Peyer's patch (tissue), 4 donors: ENCODE measurements around the gene GTPBP3. TPM values are rescaled to one million over a fixed set of nuclear protein-coding genes. Genes with fewer than 3 reads are reported as not detected.

Experiments
- DNase-seq, 3 donors: peaks; one replicate each; pipeline ENCODE4 v3.0.0-alpha.2; 2017 to 2019
- H3K27ac ChIP-seq, 4 donors: fragments of 200-600 bp; sonication (generic); one replicate each; pipeline ENCODE4 v1.5.1; 2016 to 2019
- H3K27me3 ChIP-seq, 2 donors: fragments of 200-600 bp; sonication (generic); one replicate each; pipeline ENCODE4 v1.5.1; 2019
- H3K36me3 ChIP-seq, 3 donors: fragments of 200-600 bp; sonication (generic); one replicate each; pipeline ENCODE4 v1.5.1; 2016 to 2019
- H3K4me1 ChIP-seq, 4 donors: fragments of 200-600 bp; sonication (generic); one replicate each; pipeline ENCODE4 v1.5.1; 2016 to 2019
- H3K4me3 ChIP-seq, 4 donors: fragments of 200-600 bp; sonication (generic); 1 replicate in 3 of 4; 2 replicates in 1 of 4; pipeline ENCODE4 v1.5.1; 2016 to 2019; ENCODE audit warnings: mild to moderate bottlenecking in 1 of 4
- H3K9me3 ChIP-seq, 4 donors: fragments of 200-600 bp; sonication (generic); one replicate each; pipeline ENCODE4 v1.5.1; 2016 to 2019; ENCODE audit warnings: mild to moderate bottlenecking in 1 of 4
- POLR2A ChIP-seq, 2 donors: fragments of 450-650 bp; IDR thresholded peaks; one replicate each; pipeline ENCODE4 v1.5.1; 2017; ENCODE audit warnings: antibody characterized with exemption in 2 of 2, mild to moderate bottlenecking in 2 of 2, moderate library complexity in 2 of 2
- total RNA-seq, 4 donors: library from RNA; depleted of rRNA; stranded (reverse); fragments of >200 nt; gene quantifications; one replicate each; pipeline ENCODE4 v1.1.0, GENCODE V29; 2016
- TF ChIP-seq, protein P1 (sequence below), 6 experiments: fragments of 450-650 bp in 4 of 6; fragments of 200-600 bp in 2 of 6; sonication (generic) in 1 of 6; IDR thresholded peaks; one replicate each; pipeline ENCODE4 v1.5.1; 2017 to 2019; ENCODE audit warnings: antibody characterized with exemption in 6 of 6, mild to moderate bottlenecking in 3 of 6, moderate library complexity in 1 of 6

GTPBP3 gene
- total RNA-seq, 4 donors from 2014 or later = 40.5 to 74.4 (median 57.7) TPM

- Histone ChIP-seq H3K9me3 (no peaks in the 10 kb centered on the region), H3K4me3 (no peak overlapping the region), H3K4me1 (peaks cover 3 to 29% (median 16%) of the 10 kb centered on the region in 4 donors), H3K27ac (peak overlapping the region in 1 of 4 donors; percentile 10), H3K27me3 (peaks cover 0 to 8% of the 10 kb centered on the region in 2 donors), H3K36me3 (peaks cover 0 to 25% (median 0%) of the 10 kb centered on the region in 3 donors)
- TF ChIP-seq, protein P1, sequence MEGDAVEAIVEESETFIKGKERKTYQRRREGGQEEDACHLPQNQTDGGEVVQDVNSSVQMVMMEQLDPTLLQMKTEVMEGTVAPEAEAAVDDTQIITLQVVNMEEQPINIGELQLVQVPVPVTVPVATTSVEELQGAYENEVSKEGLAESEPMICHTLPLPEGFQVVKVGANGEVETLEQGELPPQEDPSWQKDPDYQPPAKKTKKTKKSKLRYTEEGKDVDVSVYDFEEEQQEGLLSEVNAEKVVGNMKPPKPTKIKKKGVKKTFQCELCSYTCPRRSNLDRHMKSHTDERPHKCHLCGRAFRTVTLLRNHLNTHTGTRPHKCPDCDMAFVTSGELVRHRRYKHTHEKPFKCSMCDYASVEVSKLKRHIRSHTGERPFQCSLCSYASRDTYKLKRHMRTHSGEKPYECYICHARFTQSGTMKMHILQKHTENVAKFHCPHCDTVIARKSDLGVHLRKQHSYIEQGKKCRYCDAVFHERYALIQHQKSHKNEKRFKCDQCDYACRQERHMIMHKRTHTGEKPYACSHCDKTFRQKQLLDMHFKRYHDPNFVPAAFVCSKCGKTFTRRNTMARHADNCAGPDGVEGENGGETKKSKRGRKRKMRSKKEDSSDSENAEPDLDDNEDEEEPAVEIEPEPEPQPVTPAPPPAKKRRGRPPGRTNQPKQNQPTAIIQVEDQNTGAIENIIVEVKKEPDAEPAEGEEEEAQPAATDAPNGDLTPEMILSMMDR (IDR thresholded peaks at IDR 0.05) = no peak
- no peak for TF ChIP-seq POLR2A (IDR thresholded peaks at IDR 0.05)
- no peak for DNase-seq
Observed at GRCh38 chr19:17325133-17325532, 12.2 kb upstream of the GTPBP3 start.

- peak in 2 of 3 donors; percentile 32 to 65 for DNase-seq
- peak overlapping the region in 1 of 4 donors; percentile 38 for H3K27ac ChIP-seq
- TF ChIP-seq POLR2A (IDR thresholded peaks at IDR 0.05) = no peak
- TF ChIP-seq, protein P1 (IDR thresholded peaks at IDR 0.05) = no peak
Observed at GRCh38 chr19:17325881-17326594, 11.3 kb upstream of the GTPBP3 start.

GRCh38 chr19:17326595-17326966 lies 10.8 kb upstream of the GTPBP3 start:
- DNase-seq = no peak
- Histone ChIP-seq H3K27me3 (peaks cover 0 to 8% of the 10 kb centered on the region in 2 donors), H3K36me3 (peaks cover 0 to 10% (median 0%) of the 10 kb centered on the region in 3 donors), H3K27ac (peak overlapping the region in 1 of 4 donors; percentile 25), H3K4me3 (no peak overlapping the region), H3K9me3 (no peaks in the 10 kb centered on the region), H3K4me1 (peaks cover 3 to 29% (median 19%) of the 10 kb centered on the region in 4 donors)
- TF ChIP-seq, protein P1 (IDR thresholded peaks at IDR 0.05) = no peak
- no peak for TF ChIP-seq POLR2A (IDR thresholded peaks at IDR 0.05)

More at GRCh38 chr19:17325881-17326594, 11.3 kb upstream of the GTPBP3 start:
- Histone ChIP-seq H3K4me3 (no peak overlapping the region), H3K9me3 (no peaks in the 10 kb centered on the region), H3K27me3 (peaks cover 0 to 8% of the 10 kb centered on the region in 2 donors), H3K4me1 (peaks cover 3 to 29% (median 19%) of the 10 kb centered on the region in 4 donors), H3K36me3 (peaks cover 0 to 16% (median 0%) of the 10 kb centered on the region in 3 donors)

DNA sequence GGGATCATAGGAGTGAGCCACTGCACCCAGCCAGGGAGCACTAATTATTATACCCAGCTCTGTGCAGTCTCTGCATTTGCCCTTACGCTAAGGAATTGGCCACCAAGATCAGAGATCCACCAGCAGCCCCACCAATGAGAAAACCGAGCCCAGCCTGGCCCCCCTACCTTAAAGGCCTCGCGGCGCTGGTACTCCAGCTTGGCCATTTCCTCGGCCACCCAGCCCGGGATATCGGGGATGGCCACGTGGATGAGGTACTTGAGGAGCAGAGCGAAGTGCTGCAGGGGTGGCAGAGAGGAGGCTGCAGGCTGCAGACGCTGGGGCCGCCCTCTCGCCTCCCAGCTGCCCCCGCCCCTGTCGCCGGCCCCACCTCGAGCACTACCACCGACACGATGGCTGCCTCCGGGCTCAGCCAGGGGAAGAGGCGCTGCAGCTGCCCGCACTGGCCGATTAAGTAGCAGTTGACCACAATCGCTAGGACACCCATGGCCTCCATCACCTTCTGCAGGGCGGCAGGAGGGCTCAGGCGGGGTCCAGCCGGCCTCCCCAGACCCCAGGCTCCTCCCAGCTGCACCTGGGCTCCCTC lies 10.2 kb upstream of the GTPBP3 start:
- peak overlapping the region in 3 of 4 donors; percentile 73 to 90 (median 83) for H3K27ac ChIP-seq
- peaks cover 0 to 8% of the 10 kb centered on the region in 2 donors for H3K27me3 ChIP-seq
- DNase-seq = no peak
- H3K9me3 ChIP-seq = no peaks in the 10 kb centered on the region
- H3K4me1 ChIP-seq = peaks cover 3 to 29% (median 19%) of the 10 kb centered on the region in 4 donors
- TF ChIP-seq POLR2A (IDR thresholded peaks at IDR 0.05) = no peak
- TF ChIP-seq, protein P1 (IDR thresholded peaks at IDR 0.05) = no peak
- H3K4me3 ChIP-seq = peak overlapping the region in 1 of 4 donors; percentile 73
- H3K36me3 ChIP-seq = peaks cover 0 to 5% (median 0%) of the 10 kb centered on the region in 3 donors

DNA sequence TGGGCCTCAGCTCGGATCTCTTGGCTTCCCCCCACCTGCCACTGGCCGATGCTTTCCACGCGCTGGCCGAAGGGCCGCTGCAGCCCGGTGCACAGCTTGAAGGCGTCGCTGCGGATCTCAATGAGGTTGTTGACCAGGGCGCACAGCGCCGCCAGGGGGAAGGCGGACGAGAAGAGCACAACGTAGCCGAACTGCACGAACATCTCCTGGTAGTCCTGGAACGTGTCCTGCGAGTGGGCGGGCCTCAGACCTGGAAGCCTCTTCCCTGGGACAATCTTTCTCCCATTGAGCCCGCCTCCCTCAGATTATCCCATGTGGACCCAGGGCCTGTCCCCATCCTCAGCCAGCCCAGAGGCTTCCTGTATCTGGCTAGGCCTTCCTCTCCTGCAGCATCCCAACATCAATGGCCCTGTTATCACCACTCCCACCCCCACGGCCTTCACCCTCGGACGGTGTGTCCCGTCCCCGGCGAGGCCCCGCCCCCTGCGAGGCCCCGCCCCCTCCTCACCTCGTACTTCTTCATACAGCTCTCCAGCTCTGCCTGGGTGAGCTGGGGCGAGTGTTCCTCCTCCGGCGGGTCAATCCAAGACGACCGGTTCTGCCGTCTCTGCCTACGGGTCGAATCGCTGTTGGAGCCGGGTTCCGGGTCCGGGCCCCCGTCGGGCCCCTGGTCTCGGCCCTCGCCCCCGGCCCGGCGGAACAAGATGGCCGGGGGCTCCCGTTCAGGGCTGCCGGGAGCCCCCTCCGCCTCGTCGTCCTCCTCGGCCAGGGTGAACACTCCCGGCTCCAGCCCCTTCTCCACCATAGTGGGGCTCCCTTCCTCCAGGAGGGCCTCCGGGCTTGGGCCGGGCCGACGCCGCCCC lies 9.5 kb upstream of the GTPBP3 start:
- Histone ChIP-seq H3K27me3 (peaks cover 0 to 8% of the 10 kb centered on the region in 2 donors), H3K9me3 (no peaks in the 10 kb centered on the region), H3K4me3 (peak overlapping the region; percentile 48 to 73 (median 64)), H3K36me3 (no peaks in the 10 kb centered on the region), H3K4me1 (peaks cover 3 to 29% (median 19%) of the 10 kb centered on the region in 4 donors), H3K27ac (peak overlapping the region; percentile 73 to 90 (median 81))
- TF ChIP-seq, protein P1 (IDR thresholded peaks at IDR 0.05) = peak in 4 of 6 experiments; percentile 35 to 72 (median 66)
- TF ChIP-seq POLR2A (IDR thresholded peaks at IDR 0.05) = peak; percentile 50 to 84
- peak; percentile 77 to 91 (median 90) for DNase-seq
